ENCODE data around the gene C2orf68.
"Not testable (repeated sequence)": the region's sequence is repeated elsewhere in the genome, so short reads cannot be mapped to it uniquely, and the experiment has no call there.

The C2orf68 gene

GRCh38 chr2:85619617-85620016 lies 7.8 kb upstream of the C2orf68 start:
- H3K9me3 ChIP-seq (ENCODE audit: control insufficient read depth, low read length): no peaks in the 10 kb centered on the region
- H3K36me3 ChIP-seq (ENCODE audit: control insufficient read depth, insufficient read depth, low read length): peaks cover 11% of the 10 kb centered on the region
- no peaks in the 10 kb centered on the region for H3K27me3 ChIP-seq (ENCODE audit: control insufficient read depth, insufficient read depth, low read length)
- H3K4me1 ChIP-seq (ENCODE audit: control insufficient read depth, insufficient read depth, low read length): peaks cover 9% of the 10 kb centered on the region
- H3K4me3 ChIP-seq (ENCODE audit: low read length): no peak overlapping the region
- H3K9ac ChIP-seq (ENCODE audit: low read length): no peak overlapping the region

- not testable (repeated sequence) for H3K9ac ChIP-seq (ENCODE audit: low read length); H3K9me3 ChIP-seq (ENCODE audit: control insufficient read depth, low read length); H3K4me3 ChIP-seq (ENCODE audit: low read length); H3K4me1 ChIP-seq (ENCODE audit: control insufficient read depth, insufficient read depth, low read length); H3K36me3 ChIP-seq (ENCODE audit: control insufficient read depth, insufficient read depth, low read length); H3K27me3 ChIP-seq (ENCODE audit: control insufficient read depth, insufficient read depth, low read length)
These were observed 5.9 kb upstream of the C2orf68 start for GRCh38 chr2:85617723-85618122.

GRCh38 chr2:85615413-85615728 lies 3.5 kb upstream of the C2orf68 start:
- Histone ChIP-seq H3K4me1 (ENCODE audit: control insufficient read depth, insufficient read depth, low read length) (peaks cover 10% of the 10 kb centered on the region), H3K4me3 (ENCODE audit: low read length) (no peak overlapping the region)

GRCh38 chr2:85614757-85615156 lies 2.9 kb upstream of the C2orf68 start:
- H3K9me3 ChIP-seq (ENCODE audit: control insufficient read depth, low read length); H3K9ac ChIP-seq (ENCODE audit: low read length); H3K4me3 ChIP-seq (ENCODE audit: low read length); H3K36me3 ChIP-seq (ENCODE audit: control insufficient read depth, insufficient read depth, low read length); H3K27me3 ChIP-seq (ENCODE audit: control insufficient read depth, insufficient read depth, low read length): not testable (repeated sequence)
- peaks cover 14% of the 10 kb centered on the region for H3K4me1 ChIP-seq (ENCODE audit: control insufficient read depth, insufficient read depth, low read length)

More at GRCh38 chr2:85615413-85615728, 3.5 kb upstream of the C2orf68 start:
- Histone ChIP-seq H3K36me3 (ENCODE audit: control insufficient read depth, insufficient read depth, low read length) (no peaks in the 10 kb centered on the region), H3K9me3 (ENCODE audit: control insufficient read depth, low read length) (no peaks in the 10 kb centered on the region), H3K9ac (ENCODE audit: low read length) (peak overlapping the region; percentile 89), H3K27me3 (ENCODE audit: control insufficient read depth, insufficient read depth, low read length) (no peaks in the 10 kb centered on the region)

- peaks cover 14% of the 10 kb centered on the region for H3K4me1 ChIP-seq (ENCODE audit: control insufficient read depth, insufficient read depth, low read length)
- no peak overlapping the region for H3K9ac ChIP-seq (ENCODE audit: low read length)
- no peak overlapping the region for H3K4me3 ChIP-seq (ENCODE audit: low read length)
These were observed 2.0 kb upstream of the C2orf68 start for GRCh38 chr2:85613717-85614515.

GRCh38 chr2:85611217-85611704 lies 605 bp downstream of the C2orf68 start:
- no peaks in the 10 kb centered on the region for H3K36me3 ChIP-seq (ENCODE audit: control insufficient read depth, insufficient read depth, low read length)
- H3K9me3 ChIP-seq (ENCODE audit: control insufficient read depth, low read length): no peaks in the 10 kb centered on the region
- no peaks in the 10 kb centered on the region for H3K27me3 ChIP-seq (ENCODE audit: control insufficient read depth, insufficient read depth, low read length)
- peak overlapping the region; percentile 88 for H3K4me3 ChIP-seq (ENCODE audit: low read length)
- peaks cover 6% of the 10 kb centered on the region for H3K4me1 ChIP-seq (ENCODE audit: control insufficient read depth, insufficient read depth, low read length)
- H3K9ac ChIP-seq (ENCODE audit: low read length): peak overlapping the region; percentile 83

More at GRCh38 chr2:85613717-85614515, 2.0 kb upstream of the C2orf68 start:
- H3K9me3 ChIP-seq (ENCODE audit: control insufficient read depth, low read length): no peaks in the 10 kb centered on the region
- H3K36me3 ChIP-seq (ENCODE audit: control insufficient read depth, insufficient read depth, low read length): no peaks in the 10 kb centered on the region
- no peaks in the 10 kb centered on the region for H3K27me3 ChIP-seq (ENCODE audit: control insufficient read depth, insufficient read depth, low read length)

- Histone ChIP-seq H3K4me1 (ENCODE audit: control insufficient read depth, insufficient read depth, low read length) (peaks cover 20% of the 10 kb centered on the region), H3K9ac (ENCODE audit: low read length) (no peak overlapping the region), H3K4me3 (ENCODE audit: low read length) (no peak overlapping the region)
These were observed 4.3 kb downstream of the C2orf68 start for GRCh38 chr2:85607268-85608215.

GRCh38 chr2:85606116-85606455 lies 5.8 kb downstream of the C2orf68 start:
- Histone ChIP-seq H3K9me3 (ENCODE audit: control insufficient read depth, low read length) (no peaks in the 10 kb centered on the region), H3K36me3 (ENCODE audit: control insufficient read depth, insufficient read depth, low read length) (no peaks in the 10 kb centered on the region), H3K9ac (ENCODE audit: low read length) (no peak overlapping the region), H3K27me3 (ENCODE audit: control insufficient read depth, insufficient read depth, low read length) (no peaks in the 10 kb centered on the region), H3K4me3 (ENCODE audit: low read length) (no peak overlapping the region), H3K4me1 (ENCODE audit: control insufficient read depth, insufficient read depth, low read length) (peaks cover 28% of the 10 kb centered on the region)

More at GRCh38 chr2:85607268-85608215, 4.3 kb downstream of the C2orf68 start:
- H3K9me3 ChIP-seq (ENCODE audit: control insufficient read depth, low read length): no peaks in the 10 kb centered on the region
- H3K36me3 ChIP-seq (ENCODE audit: control insufficient read depth, insufficient read depth, low read length): no peaks in the 10 kb centered on the region
- H3K27me3 ChIP-seq (ENCODE audit: control insufficient read depth, insufficient read depth, low read length): no peaks in the 10 kb centered on the region

- H3K4me3 ChIP-seq (ENCODE audit: low read length): no peak overlapping the region
- H3K9me3 ChIP-seq (ENCODE audit: control insufficient read depth, low read length): no peaks in the 10 kb centered on the region
- peaks cover 28% of the 10 kb centered on the region for H3K4me1 ChIP-seq (ENCODE audit: control insufficient read depth, insufficient read depth, low read length)
- no peak overlapping the region for H3K9ac ChIP-seq (ENCODE audit: low read length)
- no peaks in the 10 kb centered on the region for H3K27me3 ChIP-seq (ENCODE audit: control insufficient read depth, insufficient read depth, low read length)
- H3K36me3 ChIP-seq (ENCODE audit: control insufficient read depth, insufficient read depth, low read length): no peaks in the 10 kb centered on the region
These were observed 6.3 kb downstream of the C2orf68 start for GRCh38 chr2:85605406-85606115.

GRCh38 chr2:85604568-85605339 lies 7.1 kb downstream of the C2orf68 start:
- Histone ChIP-seq H3K27me3 (ENCODE audit: control insufficient read depth, insufficient read depth, low read length) (no peaks in the 10 kb centered on the region), H3K4me3 (ENCODE audit: low read length) (no peak overlapping the region), H3K36me3 (ENCODE audit: control insufficient read depth, insufficient read depth, low read length) (no peaks in the 10 kb centered on the region), H3K4me1 (ENCODE audit: control insufficient read depth, insufficient read depth, low read length) (peaks cover 22% of the 10 kb centered on the region), H3K9ac (ENCODE audit: low read length) (no peak overlapping the region), H3K9me3 (ENCODE audit: control insufficient read depth, low read length) (no peaks in the 10 kb centered on the region)

- H3K4me1 ChIP-seq (ENCODE audit: control insufficient read depth, insufficient read depth, low read length): peaks cover 22% of the 10 kb centered on the region
- not testable (repeated sequence) for H3K27me3 ChIP-seq (ENCODE audit: control insufficient read depth, insufficient read depth, low read length); H3K9me3 ChIP-seq (ENCODE audit: control insufficient read depth, low read length); H3K36me3 ChIP-seq (ENCODE audit: control insufficient read depth, insufficient read depth, low read length); H3K4me3 ChIP-seq (ENCODE audit: low read length); H3K9ac ChIP-seq (ENCODE audit: low read length)
These were observed 7.8 kb downstream of the C2orf68 start for GRCh38 chr2:85604133-85604444.
